GM18502 (cell line): ENCODE measurements around the gene PLA2G12B.

Source experiments
- ATAC-seq: cut with Tn5 transposase; IDR thresholded peaks from one replicate; pipeline ENCODE4 v1.9.1; 2021; ENCODE audit warnings: mild to moderate bottlenecking; ENCODE audit not compliant: unreplicated experiment, poor library complexity

Gene PLA2G12B

GRCh38 chr10:72895236-72895850, 59.3 kb downstream of the PLA2G12B start:
- ATAC-seq: no peak

- ATAC-seq: no peak
Measured at GRCh38 chr10:72893136-72893798, 61.3 kb downstream of the PLA2G12B start, which contains the start of gene OIT3. Gene OIT3, plus strand, starts transcription at chr10:72893739. Its CDS starts 60 bp downstream, at chr10:72893799.

GRCh38 chr10:72890086-72890485, 64.5 kb downstream of the PLA2G12B start:
- no peak for ATAC-seq

- ATAC-seq: no peak
Measured at GRCh38 chr10:72889391-72889831, 65.2 kb downstream of the PLA2G12B start.

GRCh38 chr10:72888151-72888638, 66.4 kb downstream of the PLA2G12B start:
- ATAC-seq: no peak

- ATAC-seq: no peak
Measured at GRCh38 chr10:72887043-72887442, 67.6 kb downstream of the PLA2G12B start.

GRCh38 chr10:72886621-72887020, 68.0 kb downstream of the PLA2G12B start:
- no peak for ATAC-seq

- ATAC-seq: no peak
Measured at GRCh38 chr10:72885953-72886352, 68.7 kb downstream of the PLA2G12B start.
